NCI-H2107 (cell line): ENCODE measurements around the gene BCL6B.
"Not testable (repeated sequence)": the region's sequence is repeated elsewhere in the genome, so short reads cannot be mapped to it uniquely, and the experiment has no call there.

Source experiments
- DNase-seq: peaks from one replicate; lab custom pipeline; 2025; lab: John Stamatoyannopoulos, UW

The BCL6B gene

DNA sequence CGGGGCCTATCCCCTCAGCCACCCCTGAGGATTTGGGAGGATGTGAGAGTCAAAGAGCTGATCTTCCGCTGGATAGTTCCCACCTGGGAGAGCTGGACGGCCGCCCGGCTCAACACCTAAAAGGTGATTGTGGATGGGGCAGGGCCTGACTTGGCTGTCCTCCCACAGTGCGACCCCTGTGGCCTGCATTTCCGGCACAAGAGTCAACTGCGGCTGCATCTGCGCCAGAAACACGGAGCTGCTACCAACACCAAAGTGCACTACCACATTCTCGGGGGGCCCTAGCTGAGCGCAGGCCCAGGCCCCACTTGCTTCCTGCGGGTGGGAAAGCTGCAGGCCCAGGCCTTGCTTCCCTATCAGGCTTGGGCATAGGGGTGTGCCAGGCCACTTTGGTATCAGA lies 4.5 kb downstream of the BCL6B start:
- no peak for DNase-seq

DNA sequence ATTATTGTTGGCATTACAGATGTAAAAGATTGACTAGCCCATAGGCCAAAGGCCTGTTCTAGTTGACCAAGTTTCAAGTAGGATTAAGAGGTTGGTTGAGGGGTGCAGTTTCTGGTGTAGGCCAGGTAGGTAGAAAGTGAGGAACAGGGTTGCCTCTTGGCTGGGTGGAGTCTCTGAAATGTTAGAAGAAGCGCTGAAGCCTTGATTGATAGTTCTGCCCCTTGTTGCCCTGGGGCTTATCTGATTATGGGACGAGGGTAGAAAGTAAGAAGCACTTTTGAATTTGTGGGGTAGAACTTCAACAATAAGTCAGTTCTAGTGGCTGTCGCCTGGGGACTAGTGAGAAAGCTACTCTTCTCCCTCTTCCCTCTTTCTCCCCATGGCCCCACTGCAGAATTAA lies 6.2 kb downstream of the BCL6B start:
- DNase-seq, result no peak

DNA sequence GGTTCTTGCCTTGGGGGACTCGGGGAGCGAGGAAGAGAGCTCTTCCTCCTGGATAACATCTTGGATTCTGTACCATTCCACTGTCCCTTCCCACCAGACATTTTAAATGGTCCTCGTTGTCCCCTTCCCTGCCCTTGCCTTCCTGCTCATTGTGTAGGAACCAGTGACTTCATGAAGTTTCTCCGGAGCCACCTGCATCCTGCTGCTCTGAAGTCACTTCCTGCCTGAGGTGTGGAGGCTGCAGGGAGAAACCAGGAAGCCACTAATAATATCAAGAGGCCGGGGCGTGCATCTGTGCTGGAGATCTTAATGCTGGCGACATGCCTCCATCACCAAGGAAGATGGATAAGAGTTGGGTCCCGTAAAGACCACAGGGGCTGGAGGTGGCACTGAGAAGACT lies 6.8 kb downstream of the BCL6B start:
- DNase-seq, result no peak

- DNase-seq, result no peak
Observed at GRCh38 chr17:7034955-7035590, 12.2 kb downstream of the BCL6B start.

DNA sequence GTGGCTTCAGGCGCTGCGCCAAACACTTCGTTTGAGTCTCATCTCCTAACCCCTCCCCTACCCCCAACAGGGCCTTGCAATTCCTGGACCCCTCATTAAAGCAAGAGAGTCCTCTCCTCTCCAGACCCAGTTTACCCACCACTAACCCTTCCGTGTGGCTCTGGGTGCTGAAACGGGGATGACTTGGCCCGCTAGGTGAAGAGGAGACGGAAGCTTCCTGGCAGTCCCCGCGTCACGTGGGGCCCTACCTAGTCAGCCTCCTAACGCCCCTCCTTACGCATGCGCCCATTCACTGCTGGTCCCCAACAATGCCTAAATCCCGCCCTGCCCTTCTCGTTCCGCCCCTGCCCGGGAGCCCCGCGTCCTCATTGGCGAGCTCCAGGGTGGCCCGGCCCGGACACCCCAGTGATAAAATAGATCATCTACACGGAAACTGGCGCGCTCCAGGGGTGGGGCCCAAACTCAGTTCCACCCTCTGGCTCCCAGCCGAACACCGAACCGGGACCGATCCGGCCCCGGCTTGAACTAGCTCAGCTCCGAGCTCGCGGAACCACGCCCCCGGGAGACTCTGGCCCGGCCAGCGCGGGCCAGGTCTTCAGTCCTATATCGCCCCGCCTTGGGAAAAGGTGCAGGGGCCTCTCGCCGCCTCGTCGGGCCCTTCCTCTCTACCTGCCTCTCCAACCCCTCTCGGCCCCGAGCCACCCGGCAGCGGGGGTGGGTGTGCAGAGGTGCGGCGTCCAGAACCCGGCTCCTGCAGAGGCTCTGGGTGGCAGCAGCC lies 12.9 kb downstream of the BCL6B start, which contains the start of gene SLC16A13:
Gene SLC16A13, plus strand, starts transcription at position 425 of the 778 bp plus-strand sequence. CDS start 368 bp downstream, outside the sequence.
- DNase-seq, result peak; percentile 78

- DNase-seq, result no peak
Observed at GRCh38 chr17:7038025-7038862, 15.4 kb downstream of the BCL6B start.

DNA sequence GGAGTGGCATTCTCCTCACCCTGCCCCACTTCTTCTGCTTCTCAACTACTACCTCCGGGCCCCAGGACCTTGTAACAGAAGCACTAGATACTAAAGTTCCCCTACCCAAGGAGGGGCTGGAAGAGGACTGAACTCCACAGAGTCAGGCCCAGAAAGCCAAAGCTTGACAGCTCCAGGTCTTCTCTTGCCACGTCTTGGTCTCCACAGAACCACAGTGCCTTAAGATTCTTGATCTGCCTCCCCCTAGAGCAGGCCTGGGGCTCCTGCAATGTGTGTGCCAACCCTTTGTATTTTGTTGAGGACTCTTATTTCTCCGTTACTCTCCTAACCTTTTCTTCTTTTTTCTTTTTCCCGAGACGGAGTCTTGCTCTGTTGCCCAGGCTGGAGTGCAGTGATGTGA lies 17.0 kb downstream of the BCL6B start:
- DNase-seq, result no peak

- no peak for DNase-seq
Observed at GRCh38 chr17:7041607-7042500, 19.0 kb downstream of the BCL6B start.

DNA sequence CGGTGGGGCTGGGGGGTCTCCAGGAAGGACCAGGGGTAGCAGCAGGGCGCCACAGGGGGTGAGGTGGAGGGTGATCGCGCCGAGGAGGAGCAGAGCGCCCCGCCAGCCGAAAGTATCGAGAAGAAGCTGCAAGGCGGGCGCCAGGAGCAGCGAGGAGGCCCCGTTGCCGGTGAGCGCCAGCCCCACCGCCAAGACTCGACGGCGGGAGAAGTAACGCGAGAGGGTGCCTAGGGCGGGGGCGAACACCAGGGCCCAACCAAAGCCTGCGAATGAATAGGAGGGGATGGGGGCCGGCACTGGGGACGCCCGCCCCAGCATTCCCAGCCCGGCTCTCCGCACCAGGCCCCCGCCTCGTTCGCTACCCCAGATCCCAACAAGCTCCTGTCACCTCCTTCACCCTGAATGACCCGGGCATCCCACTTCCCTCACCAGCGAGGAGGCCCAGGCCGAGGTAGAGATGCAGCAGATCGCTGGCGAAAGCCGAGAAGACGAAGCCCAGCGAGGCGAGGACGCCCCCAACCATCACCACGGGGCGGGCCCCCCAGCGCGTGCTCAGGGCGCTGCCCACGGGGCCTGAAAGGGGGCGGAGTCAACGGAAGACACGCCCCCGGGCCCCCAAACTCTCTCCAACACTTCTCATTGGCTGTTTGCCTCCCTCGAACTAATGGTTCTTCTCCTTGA lies 19.8 kb downstream of the BCL6B start:
- DNase-seq, result no peak

DNA sequence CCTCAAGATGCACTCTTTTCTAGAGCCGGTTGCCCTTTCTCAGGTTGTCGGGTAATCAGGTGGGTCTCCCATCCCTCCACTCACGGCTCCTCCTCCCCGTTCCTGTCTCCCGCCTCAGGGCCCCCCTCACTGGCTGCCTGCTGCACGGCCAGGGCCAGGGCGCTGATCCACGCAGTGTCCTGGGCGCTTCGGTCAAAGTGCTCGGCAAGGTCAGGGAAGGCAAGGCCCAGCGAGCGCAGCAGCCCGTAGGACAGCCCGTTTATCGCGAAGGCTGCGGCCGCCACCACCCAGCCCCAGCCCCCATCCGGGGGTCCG lies 20.3 kb downstream of the BCL6B start:
- DNase-seq, result no peak

DNA sequence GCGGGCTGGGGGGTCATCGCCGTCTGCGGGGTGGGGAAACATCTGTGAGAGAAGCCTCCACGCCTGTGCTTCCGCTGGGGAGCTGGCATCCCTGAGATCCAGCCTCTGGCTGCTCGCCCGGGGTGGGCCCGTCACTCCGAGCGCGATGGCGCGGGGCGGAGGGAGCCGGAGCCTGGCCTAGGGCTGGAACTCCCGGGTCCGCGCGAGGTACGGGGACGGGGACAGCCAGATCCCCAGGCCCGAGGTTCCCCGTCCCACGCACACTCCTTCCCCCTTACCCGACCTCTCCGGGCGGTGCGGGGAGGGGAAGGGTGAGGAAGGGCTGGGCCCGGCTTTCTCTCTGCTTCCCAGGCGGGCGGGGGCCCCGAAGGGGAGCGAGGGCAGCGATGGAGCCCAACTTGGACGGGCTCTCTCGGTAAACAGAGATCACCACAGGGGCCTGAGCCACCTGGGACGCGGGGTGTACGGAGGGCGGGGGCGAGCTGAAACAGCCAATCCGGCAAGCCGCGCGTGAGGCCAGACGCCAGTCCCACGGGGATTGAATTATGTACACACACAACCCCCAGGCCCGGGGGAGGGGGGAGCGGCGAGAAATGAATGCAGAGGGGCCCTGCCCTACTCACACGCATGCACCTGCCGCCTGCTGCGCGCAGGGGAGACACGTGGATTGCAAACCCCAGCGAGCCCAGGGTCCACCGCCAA lies 20.8 kb downstream of the BCL6B start, which contains the start of gene SLC16A11:
Gene SLC16A11, minus strand, starts transcription at position 596 of the 702 bp plus-strand sequence. Its CDS starts 579 bp downstream, at position 17.
- DNase-seq, result peak; percentile 64

GRCh38 chr17:7045492-7046126 lies 22.8 kb downstream of the BCL6B start:
- DNase-seq, result no peak

GRCh38 chr17:7046127-7046724 lies 23.4 kb downstream of the BCL6B start:
- DNase-seq, result no peak

DNA sequence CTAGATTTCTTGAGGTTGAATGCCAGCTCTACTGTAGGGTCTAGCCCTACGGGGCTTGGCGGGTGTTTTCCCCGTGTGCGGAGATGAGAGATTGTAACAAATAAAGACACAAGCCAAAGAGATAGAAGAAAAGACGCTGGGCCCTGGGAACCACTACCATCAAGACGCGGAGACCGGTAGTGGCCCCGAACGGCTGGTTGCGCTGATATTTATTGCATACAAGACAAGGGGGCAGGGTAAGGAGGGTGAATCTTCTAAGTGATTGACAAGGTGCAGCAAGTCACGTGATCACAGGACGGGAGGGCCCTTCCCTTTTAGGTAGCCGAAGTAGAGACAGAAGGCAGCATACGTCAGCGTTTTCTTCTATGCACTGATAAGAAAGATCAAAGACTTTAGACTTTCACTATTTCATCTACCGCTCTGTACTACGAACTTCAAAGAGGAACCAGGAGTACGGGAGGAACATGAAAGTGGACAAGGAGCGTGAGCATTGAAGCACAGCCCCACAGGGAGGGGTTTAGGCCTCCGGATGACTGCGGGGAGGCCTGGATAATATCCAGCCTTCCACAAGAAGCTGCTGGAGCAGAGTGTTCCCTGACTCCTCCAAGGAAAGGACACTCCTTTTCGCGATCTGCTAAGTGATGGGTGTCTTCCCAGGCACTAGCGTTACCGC lies 24.0 kb downstream of the BCL6B start:
- DNase-seq, result not testable (repeated sequence)

DNA sequence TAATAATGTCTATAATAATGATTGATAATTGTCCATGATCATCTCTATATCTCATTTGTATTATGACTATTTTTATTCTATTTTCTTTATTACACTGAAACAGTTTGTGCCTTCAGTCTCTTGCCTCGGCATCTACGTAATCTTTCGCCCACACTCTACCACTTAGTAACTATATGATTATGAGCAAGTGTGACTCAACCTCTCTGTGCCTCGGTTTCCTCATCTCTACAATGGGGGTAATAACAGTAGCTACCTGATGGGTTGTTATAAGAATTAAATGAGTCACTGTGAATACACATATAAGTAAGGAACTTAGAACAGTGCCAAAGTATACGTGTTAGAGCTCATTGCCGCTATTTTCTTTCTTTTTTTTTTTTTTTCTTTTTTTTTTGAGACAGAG lies 24.7 kb downstream of the BCL6B start:
- no peak for DNase-seq

- no peak for DNase-seq
Observed at GRCh38 chr17:7048968-7049367, 26.1 kb downstream of the BCL6B start.

- not testable (repeated sequence) for DNase-seq
Observed at GRCh38 chr17:7050583-7050982, 27.7 kb downstream of the BCL6B start.

DNA sequence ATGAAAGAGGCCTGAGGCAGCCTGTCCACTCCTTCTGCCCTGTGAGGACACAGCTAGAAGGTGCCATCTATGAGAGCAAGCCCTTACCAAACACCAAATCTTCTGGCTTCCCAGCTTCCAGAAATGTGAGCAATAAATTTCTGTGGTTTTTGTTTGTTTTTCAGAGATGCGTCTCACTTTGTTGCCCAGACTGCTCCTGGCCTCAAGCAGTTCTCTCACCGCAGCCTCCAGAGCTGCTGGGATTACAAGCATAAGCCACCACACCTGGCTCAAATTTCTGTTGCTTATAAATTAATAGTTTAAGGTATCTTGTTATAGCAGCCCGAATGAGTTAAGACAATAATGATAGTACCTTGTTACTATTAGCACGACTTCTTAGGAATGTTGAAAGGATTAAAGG lies 33.5 kb downstream of the BCL6B start:
- DNase-seq, result no peak
